PFSK-1 (cell line): Measurements from ENCODE around the gene ILF3.

Experiments
- FOXP2 ChIP-seq: optimal IDR thresholded peaks from 2 replicates; pipeline ENCODE3; 2011; ENCODE audit warnings: borderline replicate concordance, control low read depth, inconsistent platforms; ENCODE audit not compliant: insufficient read depth; ENCODE audit errors: extremely low read length, extremely low read depth
- POLR2AphosphoS5 ChIP-seq: IDR thresholded peaks from 2 replicates; pipeline ENCODE4 v1.6.1; 2012; ENCODE audit warnings: low read depth, mild to moderate bottlenecking, control low read depth, low read length, moderate library complexity
- REST ChIP-seq, 2 experiments: IDR thresholded peaks; 2 replicates each; pipeline versions ENCODE4 v1.6.1 to v1.8.0; 2011 to 2012; ENCODE audit warnings: low read depth in 2 of 2, low read length in 2 of 2, control low read depth in 1 of 2, inconsistent platforms in 1 of 2, mild to moderate bottlenecking in 1 of 2, moderate library complexity in 1 of 2; ENCODE audit not compliant: insufficient read depth in 1 of 2

- TF ChIP-seq POLR2AphosphoS5 (no peak), REST (IDR thresholded peaks at IDR 0.05; ENCODE audit: insufficient read depth in 1 of 2, low read depth in 2 of 2, low read length in 2 of 2) (no peak), FOXP2 (no peak)
These were observed 24.7 kb downstream of the ILF3 start for GRCh38 chr19:10678813-10679212.
